Trophoblast cell (in vitro differentiated cells and primary cell): ENCODE measurements around the gene RRBP1.

ENCODE experiments used
- DNase-seq, 2 donors: peaks; one replicate each; pipeline ENCODE4 v3.0.0-alpha.2; 2016
- H2AFZ ChIP-seq: 2 replicates; pipeline ENCODE4 v1.6.1; 2013; ENCODE audit warnings: low read length, moderate library complexity, mild to moderate bottlenecking; ENCODE audit not compliant: insufficient read depth, poor library complexity
- H2AK5ac ChIP-seq: 2 replicates; pipeline ENCODE4 v1.6.1; 2013; ENCODE audit warnings: mild to moderate bottlenecking, low read length
- H2BK120ac ChIP-seq: 2 replicates; pipeline ENCODE4 v1.6.1; 2013; ENCODE audit warnings: low read length, mild to moderate bottlenecking, moderate library complexity; ENCODE audit not compliant: insufficient read depth, poor library complexity
- H2BK12ac ChIP-seq: 2 replicates; pipeline ENCODE4 v1.6.1; 2013; ENCODE audit warnings: mild to moderate bottlenecking, low read length, moderate library complexity
- H2BK5ac ChIP-seq: 2 replicates; pipeline ENCODE4 v1.6.1; 2013; ENCODE audit warnings: low read length, low read depth, moderate library complexity, mild to moderate bottlenecking; ENCODE audit not compliant: poor library complexity
- H3K14ac ChIP-seq: 2 replicates; pipeline ENCODE4 v1.6.1; 2013; ENCODE audit warnings: mild to moderate bottlenecking, low read length
- H3K18ac ChIP-seq: 2 replicates; pipeline ENCODE4 v1.6.1; 2013; ENCODE audit warnings: mild to moderate bottlenecking, low read length
- H3K23ac ChIP-seq: 2 replicates; pipeline ENCODE4 v1.6.1; 2013; ENCODE audit warnings: low read length
- H3K27ac ChIP-seq: 2 replicates; pipeline ENCODE4 v1.5.1; 2013; ENCODE audit warnings: low read depth, mild to moderate bottlenecking, inconsistent platforms, low read length, moderate library complexity
- H3K27me3 ChIP-seq: 2 replicates; pipeline ENCODE4 v1.6.1; 2013; ENCODE audit warnings: inconsistent platforms, mild to moderate bottlenecking, low read length, moderate library complexity; ENCODE audit not compliant: insufficient read depth
- H3K36me3 ChIP-seq, 2 experiments: 1 replicate in 1 of 2; 2 replicates in 1 of 2; pipeline ENCODE4 v1.6.1; 2013; ENCODE audit warnings: low read length in 2 of 2, mild to moderate bottlenecking in 2 of 2, moderate library complexity in 1 of 2; ENCODE audit not compliant: insufficient read depth in 2 of 2, control insufficient read depth in 1 of 2
- H3K4ac ChIP-seq: 2 replicates; pipeline ENCODE4 v1.6.1; 2013; ENCODE audit warnings: low read depth, mild to moderate bottlenecking, low read length, moderate library complexity
- H3K4me1 ChIP-seq, 2 experiments: 1 replicate in 1 of 2; 2 replicates in 1 of 2; pipeline ENCODE4 v1.6.1; 2013; ENCODE audit warnings: low read length in 2 of 2, mild to moderate bottlenecking in 2 of 2, moderate library complexity in 1 of 2; ENCODE audit not compliant: insufficient read depth in 2 of 2, control insufficient read depth in 1 of 2
- H3K4me2 ChIP-seq: 2 replicates; pipeline ENCODE4 v1.6.1; 2013; ENCODE audit warnings: inconsistent platforms, mild to moderate bottlenecking, low read length, moderate library complexity
- H3K4me3 ChIP-seq: 2 replicates; pipeline ENCODE4 v1.5.1; 2013; ENCODE audit warnings: mild to moderate bottlenecking, low read depth, low read length, inconsistent platforms
- H3K79me1 ChIP-seq: one replicate; pipeline ENCODE4 v1.6.1; 2013; ENCODE audit warnings: low read length
- H3K79me2 ChIP-seq: 2 replicates; pipeline ENCODE4 v1.6.1; 2013; ENCODE audit warnings: low read length, mild to moderate bottlenecking; ENCODE audit not compliant: control insufficient read depth, insufficient read depth, poor library complexity
- H3K9ac ChIP-seq: 2 replicates; pipeline ENCODE4 v1.6.1; 2013; ENCODE audit warnings: mild to moderate bottlenecking, low read length
- H3K9me3 ChIP-seq: 2 replicates; pipeline ENCODE4 v1.6.1; 2013; ENCODE audit warnings: low read depth, mild to moderate bottlenecking, control low read depth, inconsistent platforms, low read length; ENCODE audit not compliant: insufficient read depth
- H4K12ac ChIP-seq: 2 replicates; pipeline ENCODE4 v1.6.1; 2013; ENCODE audit warnings: low read depth, mild to moderate bottlenecking, low read length, moderate library complexity
- H4K8ac ChIP-seq: 2 replicates; pipeline ENCODE4 v1.6.1; 2013; ENCODE audit warnings: low read depth, mild to moderate bottlenecking, low read length, moderate library complexity
- H4K91ac ChIP-seq: one replicate; pipeline ENCODE4 v1.6.1; 2013; ENCODE audit warnings: low read depth, mild to moderate bottlenecking, low read length, moderate library complexity
- WGBS: extraction: QIAGEN DNeasy Blood & Tissue Kit; methylation state at CpG from one replicate; pipeline ENCODE4 v1.1.7; 2013; ENCODE audit warnings: missing lambda C conversion rate; ENCODE audit not compliant: insufficient read length, insufficient coverage; ENCODE audit errors: extremely low coverage; 5-methylcytosine and 5-hydroxymethylcytosine counted together

Gene RRBP1

DNA sequence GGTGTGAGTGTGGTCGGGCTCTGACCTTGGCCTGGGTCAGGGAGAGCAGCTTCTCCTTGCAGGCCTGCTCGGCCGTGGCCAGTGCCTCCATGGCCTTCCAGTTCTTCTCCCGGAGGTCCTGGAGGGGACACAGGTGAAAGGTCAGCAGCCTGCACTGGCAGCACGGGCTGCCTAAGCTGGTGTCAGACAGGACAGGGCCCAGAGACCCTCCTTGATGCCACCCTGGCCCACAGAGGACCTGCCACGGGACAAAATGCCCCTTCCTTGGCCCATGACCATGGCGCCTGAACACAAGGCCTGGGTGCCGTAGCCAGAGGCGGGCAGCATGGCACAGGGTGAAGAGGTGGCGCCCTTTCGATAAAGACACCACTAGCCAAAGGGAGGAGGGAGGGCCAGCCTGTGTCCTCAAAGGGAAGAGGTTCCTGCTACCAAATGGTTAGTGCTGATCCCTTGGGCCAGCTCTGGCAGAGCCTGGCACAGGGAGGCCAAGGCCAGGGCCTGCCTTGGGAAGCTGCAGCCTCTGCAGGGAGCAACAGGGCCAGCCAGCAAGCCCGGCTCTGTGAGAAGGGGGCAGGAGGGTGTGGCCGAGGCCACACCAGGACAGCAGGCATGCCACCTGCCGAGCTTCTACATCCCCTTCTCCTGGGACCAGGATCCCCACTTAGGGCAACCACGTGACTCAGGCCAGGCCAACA is 57.3 kb downstream of the RRBP1 start:
- no peaks in the 10 kb centered on the region for H3K79me2 ChIP-seq
- H3K14ac ChIP-seq, result no peak overlapping the region
- H3K79me1 ChIP-seq, result no peaks in the 10 kb centered on the region
- H3K18ac ChIP-seq, result no peak overlapping the region
- H2BK120ac ChIP-seq, result no peak overlapping the region
- DNase-seq, result no peak
- H3K4me1 ChIP-seq, result no peaks in the 10 kb centered on the region
- no peak overlapping the region for H3K27ac ChIP-seq
- peaks cover 6% of the 10 kb centered on the region for H3K9me3 ChIP-seq
- no peak overlapping the region for H2AFZ ChIP-seq
- no peak overlapping the region for H2AK5ac ChIP-seq
- no peak overlapping the region for H3K9ac ChIP-seq
- no peak overlapping the region for H3K4ac ChIP-seq
- no peak overlapping the region for H3K23ac ChIP-seq
- H2BK5ac ChIP-seq, result no peak overlapping the region
- no CpG with 5 or more reads among the region's 15 CpGs for WGBS
- no peak overlapping the region for H3K4me2 ChIP-seq
- H4K91ac ChIP-seq, result no peak overlapping the region
- no peaks in the 10 kb centered on the region for H3K27me3 ChIP-seq
- no peak overlapping the region for H3K4me3 ChIP-seq
- H4K12ac ChIP-seq, result no peak overlapping the region
- peaks cover 94 to 97% of the 10 kb centered on the region in 2 experiments for H3K36me3 ChIP-seq
- no peak overlapping the region for H2BK12ac ChIP-seq
- H4K8ac ChIP-seq, result no peak overlapping the region

DNA sequence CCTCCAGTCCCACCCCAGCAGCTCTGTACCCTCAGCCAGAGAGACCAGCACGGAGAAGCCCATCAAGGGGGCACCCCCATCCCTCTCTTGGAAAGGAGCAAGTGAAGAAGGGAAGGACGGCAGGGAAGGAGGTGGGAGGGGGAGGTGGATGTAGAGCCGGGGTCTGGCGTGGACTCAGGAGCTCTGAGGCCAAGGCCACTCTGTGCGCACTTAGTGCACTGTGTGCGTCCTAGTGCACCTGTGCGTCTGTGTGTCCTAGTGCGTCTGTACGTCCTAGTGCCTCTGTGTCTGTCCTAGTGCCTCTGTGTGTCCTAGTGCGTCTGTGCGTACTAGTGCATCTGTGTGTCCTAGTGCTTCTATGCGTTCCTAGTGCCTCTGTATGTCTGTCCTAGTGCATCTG is 58.0 kb downstream of the RRBP1 start:
- H3K27ac ChIP-seq, result no peak overlapping the region
- H3K27me3 ChIP-seq, result no peaks in the 10 kb centered on the region
- H3K79me1 ChIP-seq, result no peaks in the 10 kb centered on the region
- no peak overlapping the region for H2BK5ac ChIP-seq
- no peak overlapping the region for H2AK5ac ChIP-seq
- no peak overlapping the region for H3K18ac ChIP-seq
- no peak overlapping the region for H3K23ac ChIP-seq
- no peak overlapping the region for H3K9ac ChIP-seq
- H2BK120ac ChIP-seq, result no peak overlapping the region
- H4K12ac ChIP-seq, result no peak overlapping the region
- WGBS, result no CpG with 5 or more reads among the region's 12 CpGs
- H3K4me3 ChIP-seq, result no peak overlapping the region
- peaks cover 6% of the 10 kb centered on the region for H3K9me3 ChIP-seq
- no peak overlapping the region for H3K14ac ChIP-seq
- H4K8ac ChIP-seq, result no peak overlapping the region
- peaks cover 94 to 97% of the 10 kb centered on the region in 2 experiments for H3K36me3 ChIP-seq
- H2AFZ ChIP-seq, result no peak overlapping the region
- H2BK12ac ChIP-seq, result no peak overlapping the region
- H3K4me2 ChIP-seq, result no peak overlapping the region
- no peaks in the 10 kb centered on the region for H3K4me1 ChIP-seq
- no peak for DNase-seq
- no peaks in the 10 kb centered on the region for H3K79me2 ChIP-seq
- no peak overlapping the region for H3K4ac ChIP-seq
- no peak overlapping the region for H4K91ac ChIP-seq

DNA sequence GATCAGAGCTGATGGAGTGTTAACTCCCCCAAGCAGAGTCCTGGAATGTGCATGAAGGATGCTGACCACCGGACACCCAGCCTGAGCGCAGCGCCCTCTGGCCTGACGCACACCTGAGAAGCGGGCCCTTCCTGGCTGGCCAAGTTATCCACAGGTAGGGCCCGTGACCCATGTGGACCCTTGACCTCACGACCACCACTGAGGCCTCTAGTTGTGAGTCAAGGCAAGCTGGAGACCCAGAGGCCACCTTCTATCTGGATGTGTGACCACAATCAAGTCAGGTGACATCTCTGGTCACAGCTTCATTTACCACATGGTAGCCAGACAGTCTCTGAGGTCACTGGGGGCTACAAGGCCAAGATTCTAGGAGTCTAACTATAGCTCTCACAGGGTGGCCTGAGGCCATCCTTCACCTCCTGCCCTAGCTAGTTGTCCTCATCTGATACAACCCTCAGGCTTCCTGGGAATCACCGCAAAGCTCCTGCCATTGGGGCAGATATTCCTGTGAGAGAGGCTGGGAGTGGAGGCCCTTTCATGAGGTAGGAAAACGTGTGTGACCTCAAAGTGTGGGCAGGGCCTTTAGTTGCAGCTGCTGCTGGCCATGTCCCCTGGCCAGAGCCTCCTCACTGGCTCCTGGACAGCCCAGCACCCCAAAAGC is 59.1 kb downstream of the RRBP1 start:
- Histone ChIP-seq H3K4me3 (no peak overlapping the region), H3K4ac (no peak overlapping the region), H2AFZ (no peak overlapping the region), H3K23ac (no peak overlapping the region), H3K9ac (no peak overlapping the region), H3K4me2 (no peak overlapping the region), H3K36me3 (peaks cover 94 to 97% of the 10 kb centered on the region in 2 experiments), H3K4me1 (no peaks in the 10 kb centered on the region), H2AK5ac (no peak overlapping the region), H2BK120ac (no peak overlapping the region), H4K91ac (no peak overlapping the region), H3K14ac (no peak overlapping the region), H3K18ac (no peak overlapping the region), H3K27ac (no peak overlapping the region), H3K79me1 (no peaks in the 10 kb centered on the region), H3K27me3 (no peaks in the 10 kb centered on the region), H2BK12ac (no peak overlapping the region), H3K9me3 (peaks cover 6% of the 10 kb centered on the region), H3K79me2 (no peaks in the 10 kb centered on the region), H4K8ac (no peak overlapping the region), H4K12ac (no peak overlapping the region), H2BK5ac (no peak overlapping the region)
- no CpG with 5 or more reads among the region's 9 CpGs for WGBS
- DNase-seq, result no peak

DNA sequence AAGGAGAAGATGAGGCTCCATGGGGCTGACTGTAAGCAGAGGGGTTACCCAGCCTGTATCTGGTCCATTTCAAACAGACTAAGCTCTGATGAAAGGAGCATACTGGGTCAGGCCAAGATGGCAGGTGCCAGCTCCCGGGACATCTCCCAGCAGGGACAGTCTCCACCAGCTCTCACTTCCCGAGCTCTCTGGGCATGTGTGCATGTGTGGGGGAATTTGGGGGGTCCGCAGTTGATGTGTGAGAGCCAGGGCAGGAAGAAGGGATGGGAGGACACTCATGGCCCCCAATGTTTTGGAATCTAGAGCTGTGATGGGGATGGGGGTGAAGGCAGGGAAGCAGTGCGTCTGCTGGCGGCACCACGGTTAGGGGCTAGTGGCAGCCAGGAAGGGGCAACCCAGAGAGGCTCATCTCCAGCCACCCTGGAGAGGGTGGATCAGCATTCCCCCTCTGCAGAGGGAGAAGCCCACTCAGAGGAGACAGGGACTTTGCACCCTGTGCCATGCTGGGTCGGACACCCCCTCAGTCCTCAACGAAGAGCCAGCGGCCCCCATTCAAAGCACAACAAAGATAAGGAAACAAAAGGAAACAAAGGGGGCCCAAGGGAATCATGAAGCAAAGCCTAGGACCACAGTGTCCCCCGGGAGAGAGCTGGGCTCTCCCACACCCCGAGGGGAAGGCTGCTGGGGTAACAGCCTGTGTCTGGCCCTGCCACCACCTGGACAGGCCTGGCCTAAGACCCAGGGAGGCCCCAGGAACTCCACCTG is 59.8 kb downstream of the RRBP1 start:
- no peaks in the 10 kb centered on the region for H3K79me2 ChIP-seq
- no peak overlapping the region for H3K14ac ChIP-seq
- no peak overlapping the region for H3K23ac ChIP-seq
- H3K27me3 ChIP-seq, result no peaks in the 10 kb centered on the region
- H3K4me1 ChIP-seq, result no peaks in the 10 kb centered on the region
- no CpG with 5 or more reads among the region's 11 CpGs for WGBS
- H3K4ac ChIP-seq, result no peak overlapping the region
- H2AK5ac ChIP-seq, result no peak overlapping the region
- H3K9me3 ChIP-seq, result peaks cover 6% of the 10 kb centered on the region
- no peak overlapping the region for H4K12ac ChIP-seq
- no peaks in the 10 kb centered on the region for H3K79me1 ChIP-seq
- H3K18ac ChIP-seq, result no peak overlapping the region
- no peak overlapping the region for H4K8ac ChIP-seq
- no peak for DNase-seq
- no peak overlapping the region for H2BK12ac ChIP-seq
- H3K9ac ChIP-seq, result no peak overlapping the region
- H3K27ac ChIP-seq, result no peak overlapping the region
- no peak overlapping the region for H3K4me3 ChIP-seq
- H2BK120ac ChIP-seq, result no peak overlapping the region
- H2BK5ac ChIP-seq, result no peak overlapping the region
- no peak overlapping the region for H4K91ac ChIP-seq
- peaks cover 95 to 97% of the 10 kb centered on the region in 2 experiments for H3K36me3 ChIP-seq
- no peak overlapping the region for H2AFZ ChIP-seq
- H3K4me2 ChIP-seq, result no peak overlapping the region
